H4 (cell line): ENCODE measurements around the gene GCDH. TPM values are rescaled to one million over a fixed set of nuclear protein-coding genes. Genes with fewer than 3 reads are reported as not detected.
"Not testable (repeated sequence)": the region's sequence is repeated elsewhere in the genome, so short reads cannot be mapped to it uniquely, and the experiment has no call there.

Experiments used
- DNase-seq: peaks from one replicate; pipeline ENCODE4 v3.0.0-alpha.2; 2015; ENCODE audit warnings: low spot score
- total RNA-seq: library from RNA; depleted of rRNA; stranded (reverse); fragments of >200 nt; shearing (Covaris generic); gene quantifications from 2 replicates; pipeline ENCODE4 v1.2.3, GENCODE V29; 2014; rRNA removed

The GCDH gene
- 31.0 and 38.3 TPM in 2 replicates for total RNA-seq

- peak; percentile 99 for DNase-seq
These were observed at the start of gene GCDH for GRCh38 chr19:12890787-12891552. Gene GCDH (plus strand): TSS chr19:12891160. CDS start chr19:12891305, 145 bp downstream.

GRCh38 chr19:12842511-12842910, 48.4 kb upstream of the GCDH start:
- DNase-seq, result no peak

GRCh38 chr19:12843328-12843727, 47.6 kb upstream of the GCDH start:
- DNase-seq, result peak; percentile 4

- DNase-seq, result peak; percentile 4
These were observed 46.8 kb upstream of the GCDH start for GRCh38 chr19:12843999-12844732.

GRCh38 chr19:12846613-12847012, 44.3 kb upstream of the GCDH start:
- not testable (repeated sequence) for DNase-seq

GRCh38 chr19:12847159-12848139, 43.5 kb upstream of the GCDH start:
- peak; percentile 87 for DNase-seq

GRCh38 chr19:12856653-12857052, 34.3 kb upstream of the GCDH start:
- DNase-seq, result no peak

- no peak for DNase-seq
These were observed 32.7 kb upstream of the GCDH start for GRCh38 chr19:12858041-12858928.

- DNase-seq, result no peak
These were observed 31.4 kb upstream of the GCDH start for GRCh38 chr19:12859546-12859945.

- DNase-seq, result no peak
These were observed 26.8 kb upstream of the GCDH start for GRCh38 chr19:12864143-12864542.

GRCh38 chr19:12864721-12865715, 25.9 kb upstream of the GCDH start:
- DNase-seq, result no peak

- DNase-seq, result no peak
These were observed 25.1 kb upstream of the GCDH start for GRCh38 chr19:12865746-12866415.

- no peak for DNase-seq
These were observed 24.4 kb upstream of the GCDH start for GRCh38 chr19:12866416-12867119.

GRCh38 chr19:12867120-12868099, 23.6 kb upstream of the GCDH start:
- no peak for DNase-seq

- no peak for DNase-seq
These were observed 22.3 kb upstream of the GCDH start for GRCh38 chr19:12868540-12869112.

- no peak for DNase-seq
These were observed 19.3 kb upstream of the GCDH start for GRCh38 chr19:12871681-12872080.

- DNase-seq, result no peak
These were observed 18.7 kb upstream of the GCDH start for GRCh38 chr19:12872255-12872654.
